KG1 (cell line): ENCODE data around the gene GRHL1.

ENCODE experiments used
- DNase-seq: peaks from one replicate; lab custom pipeline; 2025; lab: John Stamatoyannopoulos, UW

The GRHL1 gene

GRCh38 chr2:9948721-9949120, 2.8 kb upstream of the GRHL1 start:
- no peak for DNase-seq

- no peak for DNase-seq
Observed at GRCh38 chr2:9949239-9949991, 2.1 kb upstream of the GRHL1 start.

- DNase-seq, result no peak
Observed at GRCh38 chr2:9949992-9950520, 1.4 kb upstream of the GRHL1 start.

GRCh38 chr2:9950521-9951271, 797 bp upstream of the GRHL1 start:
- DNase-seq, result no peak

GRCh38 chr2:9951272-9951521, 296 bp upstream of the GRHL1 start:
- no peak for DNase-seq

GRCh38 chr2:9952286-9952737, 819 bp downstream of the GRHL1 start:
- DNase-seq, result no peak

GRCh38 chr2:9952856-9953503, 1.5 kb downstream of the GRHL1 start:
- DNase-seq, result peak; percentile 7

- DNase-seq, result no peak
Observed at GRCh38 chr2:9954136-9954535, 2.6 kb downstream of the GRHL1 start.

- DNase-seq, result no peak
Observed at GRCh38 chr2:9958057-9958456, 6.6 kb downstream of the GRHL1 start.

- no peak for DNase-seq
Observed at GRCh38 chr2:9959262-9959661, 7.8 kb downstream of the GRHL1 start.

GRCh38 chr2:9961013-9961412, 9.5 kb downstream of the GRHL1 start:
- DNase-seq, result no peak

- no peak for DNase-seq
Observed at GRCh38 chr2:9964334-9964980, 13.0 kb downstream of the GRHL1 start.

- DNase-seq, result no peak
Observed at GRCh38 chr2:9965119-9965822, 13.8 kb downstream of the GRHL1 start.

GRCh38 chr2:9966491-9967022, 15.1 kb downstream of the GRHL1 start:
- DNase-seq, result no peak

- no peak for DNase-seq
Observed at GRCh38 chr2:9967053-9967775, 15.7 kb downstream of the GRHL1 start.

- DNase-seq, result no peak
Observed at GRCh38 chr2:9968553-9969497, 17.3 kb downstream of the GRHL1 start.

GRCh38 chr2:9970200-9971044, 18.9 kb downstream of the GRHL1 start:
- no peak for DNase-seq

- DNase-seq, result no peak
Observed at GRCh38 chr2:9971105-9971818, 19.8 kb downstream of the GRHL1 start.
